ENCODE results near the gene ITPKB. TPM values are rescaled to one million over a fixed set of nuclear protein-coding genes. Genes with fewer than 3 reads are reported as not detected.
"Not testable (repeated sequence)": the region's sequence is repeated elsewhere in the genome, so short reads cannot be mapped to it uniquely, and the experiment has no call there.

The ITPKB gene
- total RNA-seq, 2 donors from 2014 or later: 13.8 to 18.3 TPM

DNA sequence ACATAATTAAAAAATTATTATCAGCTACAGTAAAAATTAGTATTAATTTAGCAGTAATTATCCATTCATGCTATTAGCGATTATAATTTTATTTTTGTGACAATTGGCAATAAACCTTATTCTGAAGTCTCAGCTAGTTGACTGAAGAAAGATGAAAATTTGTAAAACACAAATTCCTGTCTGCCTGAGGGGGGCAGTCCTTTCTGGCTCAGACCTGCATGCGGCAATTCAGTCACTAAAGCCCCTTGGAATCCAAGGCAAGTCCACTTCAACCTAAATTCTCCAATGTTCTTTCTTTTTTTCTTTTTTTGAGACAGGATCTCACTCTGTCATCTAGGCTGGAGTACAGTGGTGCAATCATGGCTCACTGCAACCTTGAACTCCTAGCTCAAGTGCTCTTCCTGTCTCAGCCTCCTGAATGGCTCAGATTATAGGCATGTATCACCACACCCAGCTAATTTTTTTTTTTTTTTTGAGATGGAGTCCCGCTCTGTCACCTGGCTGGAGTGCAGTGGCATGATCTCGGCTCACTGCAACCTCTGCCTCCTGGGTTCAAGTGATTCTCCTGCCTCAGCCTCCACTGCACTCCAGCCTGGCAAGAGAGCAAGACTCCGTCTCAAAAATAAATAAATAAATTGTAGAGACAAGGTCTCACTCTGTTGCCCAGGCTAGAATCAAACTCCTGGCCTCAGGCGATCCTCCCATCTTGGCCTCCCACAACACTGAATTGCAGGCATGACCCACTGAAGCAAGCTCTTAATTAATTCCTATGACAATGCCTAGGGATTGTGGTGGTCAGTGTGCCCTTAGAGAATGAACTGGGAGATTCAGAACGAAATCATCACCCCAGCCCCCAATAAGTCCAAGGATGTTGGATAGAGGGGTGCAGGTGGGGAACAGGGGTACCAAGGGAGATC, 24.2 kb upstream of the ITPKB start:
- intact Hi-C loops (cut with DNase I): loop anchor here in 1 of 2 donors (5.0 kb wide), 1 partner anchor 44 kb away; no protein-coding TSS in a partner anchor
- ATAC-seq: no peak
- DNase-seq: no peak

- ATAC-seq: no peak
These were observed 23.0 kb upstream of the ITPKB start for GRCh38 chr1:226762055-226762454.

GRCh38 chr1:226761322-226761721, 22.2 kb upstream of the ITPKB start:
- ATAC-seq (no peak), DNase-seq (no peak)
- intact Hi-C loops (cut with DNase I): loop anchor here in 1 of 2 donors (5.0 kb wide), 1 partner anchor 46 kb away; no protein-coding TSS in a partner anchor

More at GRCh38 chr1:226762055-226762454, 23.0 kb upstream of the ITPKB start:
- DNase-seq: no peak
- intact Hi-C loops (cut with DNase I): loop anchor here in 1 of 2 donors (5.0 kb wide), 1 partner anchor 45 kb away; no protein-coding TSS in a partner anchor

GRCh38 chr1:226754793-226755533, 15.9 kb upstream of the ITPKB start:
- ATAC-seq: no peak
- intact Hi-C loops (cut with DNase I): no loop called here
- no peak for DNase-seq

- ATAC-seq (no peak), DNase-seq (no peak)
- intact Hi-C loops (cut with DNase I): no loop called here
These were observed 15.0 kb upstream of the ITPKB start for GRCh38 chr1:226754097-226754496.

GRCh38 chr1:226751703-226752102, 12.6 kb upstream of the ITPKB start:
- DNase-seq (no peak), ATAC-seq (no peak)
- intact Hi-C loops (cut with DNase I): no loop called here

DNA sequence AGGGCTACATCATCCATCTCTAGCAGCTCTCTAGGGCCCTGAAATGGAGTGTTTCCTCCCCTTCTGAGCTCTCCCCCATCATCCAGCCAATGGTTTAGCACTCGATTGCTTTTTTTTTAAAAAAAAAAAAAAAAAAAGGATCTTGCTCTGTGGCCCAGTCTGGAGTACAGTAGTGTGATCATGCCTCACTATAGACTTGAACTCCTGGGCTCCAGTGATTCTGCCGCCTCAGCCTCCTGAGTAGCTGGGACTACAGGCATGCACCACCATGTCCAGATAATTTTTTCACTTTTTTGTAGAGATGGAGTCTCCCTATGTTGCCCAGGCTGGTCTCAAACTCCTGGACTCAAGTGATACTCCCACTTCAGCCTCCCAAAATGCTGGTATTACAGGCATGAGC, 12.1 kb upstream of the ITPKB start:
- DNase-seq (no peak), ATAC-seq (no peak)
- intact Hi-C loops (cut with DNase I): no loop called here

DNA sequence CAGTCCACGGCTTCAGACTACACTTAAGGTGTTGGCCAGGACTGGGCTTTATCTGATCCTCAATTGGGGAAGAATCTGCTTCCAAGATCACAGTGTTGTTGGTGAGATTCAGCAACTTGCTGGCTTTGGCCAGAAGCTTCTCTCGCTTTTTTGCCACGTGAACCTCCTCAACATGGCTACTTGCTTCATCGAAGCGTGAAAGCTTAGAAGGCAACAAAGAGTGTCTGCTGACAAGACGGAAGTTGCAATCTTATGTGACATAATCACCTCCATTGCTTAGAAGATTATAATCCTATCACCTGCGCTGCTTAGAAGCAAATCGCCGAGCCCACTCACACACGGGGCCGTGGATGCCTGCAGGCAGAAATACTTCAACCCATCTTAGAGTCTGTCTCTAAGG, 10.4 kb upstream of the ITPKB start:
- ATAC-seq (no peak), DNase-seq (no peak)
- intact Hi-C loops (cut with DNase I): no loop called here

GRCh38 chr1:226748306-226748705, 9.2 kb upstream of the ITPKB start:
- intact Hi-C loops (cut with DNase I): no loop called here

DNA sequence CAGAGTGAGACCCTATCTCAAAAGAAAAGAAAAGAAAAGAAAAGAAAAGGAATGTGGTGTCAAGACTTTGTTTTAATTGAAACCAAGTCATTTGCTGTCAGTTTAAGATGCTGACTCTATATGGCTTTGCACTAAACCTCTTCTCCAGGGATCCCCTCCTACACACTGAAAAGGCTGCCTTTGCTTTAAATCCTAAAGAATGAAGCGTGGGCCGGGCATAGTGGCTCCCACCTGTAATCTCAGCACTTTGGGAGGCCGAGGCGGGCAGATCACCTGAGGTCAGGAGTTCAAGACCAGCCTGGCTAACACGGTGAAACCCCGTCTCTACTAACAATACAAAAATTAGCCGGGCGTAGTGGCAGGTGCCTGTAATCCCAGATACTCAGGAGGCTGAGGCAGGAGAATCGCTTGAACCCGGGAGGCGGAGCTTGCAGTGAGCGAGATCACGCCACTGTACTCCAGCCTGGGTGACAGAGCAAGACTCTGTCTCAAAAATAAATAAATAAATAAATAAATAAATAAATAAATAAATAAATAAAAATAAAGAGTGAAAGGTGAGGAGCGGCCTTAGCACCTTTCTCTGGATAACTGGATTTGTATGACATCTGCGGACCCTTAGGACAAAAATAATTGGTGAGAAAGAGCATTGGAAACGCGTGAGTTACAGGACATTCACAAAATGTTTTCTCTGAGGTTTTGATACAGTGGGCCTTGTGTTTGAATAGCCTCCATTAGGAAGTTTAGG, 8.6 kb upstream of the ITPKB start:
- ATAC-seq; intact Hi-C loops (cut with DNase I): not testable (repeated sequence)

More at GRCh38 chr1:226748306-226748705, 9.2 kb upstream of the ITPKB start:
- no peak for ATAC-seq
- DNase-seq: no peak

GRCh38 chr1:226743259-226743658, 4.2 kb upstream of the ITPKB start:
- no peak for DNase-seq
- intact Hi-C loops (cut with DNase I): no loop called here
- no peak for ATAC-seq

More for the DNA sequence above, 8.6 kb upstream of the ITPKB start:
- not testable (repeated sequence) for DNase-seq

- intact Hi-C loops (cut with DNase I): no loop called here
- ATAC-seq: no peak
- no peak for DNase-seq
These were observed 1.9 kb upstream of the ITPKB start for GRCh38 chr1:226741009-226741408.

GRCh38 chr1:226739696-226740065, 599 bp upstream of the ITPKB start:
- ATAC-seq: no peak
- intact Hi-C loops (cut with DNase I): loop anchor here (5.0 to 10.0 kb wide), 5 partner anchors 77 to 102 kb away; no protein-coding TSS in a partner anchor
- DNase-seq: no peak

DNA sequence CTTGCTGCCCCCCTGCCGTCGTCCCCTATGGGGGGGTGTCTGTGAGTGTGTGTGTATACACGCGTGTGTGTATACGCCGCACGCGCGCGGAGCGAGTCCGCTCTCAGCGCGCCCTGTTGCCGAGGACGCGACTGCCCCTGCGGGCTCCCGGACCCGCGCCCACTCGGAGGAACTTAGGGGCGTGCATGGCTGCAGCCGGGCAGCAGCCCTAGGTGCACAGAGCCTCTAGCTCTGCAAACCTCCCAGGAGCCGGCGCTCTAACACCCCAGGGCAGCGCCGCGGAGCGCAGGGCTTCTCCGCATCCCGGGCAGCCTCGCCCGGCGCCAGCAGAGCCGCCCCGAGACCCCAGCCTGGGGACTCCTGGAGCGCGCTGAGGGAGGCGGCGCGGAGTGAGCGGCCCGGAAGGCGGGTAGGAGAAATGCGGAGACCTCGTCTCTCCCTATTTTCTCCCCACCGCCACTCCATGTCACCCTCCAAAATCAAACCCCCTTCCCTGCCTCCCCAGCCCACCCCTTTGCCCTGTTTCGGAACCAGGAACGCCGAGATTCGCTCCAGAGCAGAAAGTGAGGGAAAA, 574 bp downstream of the ITPKB start:
- intact Hi-C loops (cut with DNase I): loop anchor here (5.0 to 10.0 kb wide), 5 partner anchors 76 to 101 kb away; no protein-coding TSS in a partner anchor
- peak; percentile 22 to 69 for ATAC-seq
- peak; percentile 46 for DNase-seq

- intact Hi-C loops (cut with DNase I): loop anchor here (5.0 to 10.0 kb wide), 5 partner anchors 76 to 101 kb away; no protein-coding TSS in a partner anchor
- DNase-seq: peak; percentile 61
- peak; percentile 32 to 59 for ATAC-seq
These were observed 1.2 kb downstream of the ITPKB start for GRCh38 chr1:226737819-226738420.

DNA sequence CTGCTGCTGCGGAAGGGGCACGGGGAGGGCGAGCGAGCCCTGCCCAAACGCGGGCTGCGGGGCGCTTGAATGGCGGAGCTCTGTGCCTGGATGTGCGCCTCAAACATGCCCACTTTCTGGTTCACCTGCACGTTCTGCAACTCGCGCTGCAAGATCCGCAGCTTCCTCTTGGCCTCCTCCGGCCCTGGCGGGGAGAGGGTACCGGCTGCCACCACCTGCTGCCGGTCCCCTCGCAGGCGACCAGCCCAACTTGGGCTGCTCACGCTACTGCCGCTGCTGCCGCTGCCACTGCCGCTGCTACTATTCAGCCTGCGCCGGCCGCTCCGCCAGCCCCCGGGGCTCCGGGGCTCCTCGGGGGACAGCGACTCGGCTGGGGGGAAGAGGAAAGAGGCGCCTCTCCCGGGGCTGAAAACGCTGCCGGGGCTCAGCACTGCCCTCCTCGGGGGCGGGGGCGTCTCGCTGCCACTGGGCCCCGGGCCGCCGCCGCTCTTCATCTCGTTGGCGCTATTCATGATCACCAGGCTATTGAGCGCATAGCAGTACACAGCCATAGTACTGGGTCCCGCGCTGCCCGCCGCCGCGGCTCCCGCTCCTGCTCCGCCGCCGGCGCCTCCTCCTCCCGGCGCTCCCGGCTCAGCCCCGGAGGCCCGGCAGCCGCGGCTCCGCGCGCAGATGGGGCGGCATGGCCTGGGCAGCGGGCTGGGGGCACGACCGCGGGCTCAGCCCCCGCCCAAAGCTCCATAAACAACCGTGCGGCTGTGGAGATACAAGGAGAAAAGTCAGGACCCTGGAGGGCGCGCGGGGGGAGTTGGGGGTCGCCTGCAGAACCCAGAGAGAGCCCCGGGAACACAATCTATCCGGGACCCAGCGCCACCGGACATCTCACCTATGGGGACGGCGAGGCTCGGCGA, 1.9 kb downstream of the ITPKB start:
- intact Hi-C loops (cut with DNase I): loop anchor here (5.0 to 10.0 kb wide), 5 partner anchors 75 to 100 kb away; no protein-coding TSS in a partner anchor
- peak; percentile 47 for DNase-seq
- peak; percentile 57 to 60 for ATAC-seq

Data from left cardiac atrium (tissue), 4 donors.